Activated gamma-delta T cell treated with Interleukin-2 at 50 U/mL for 16 hours (primary cell): ENCODE measurements around the gene SMIM43.

Experiments used
- DNase-seq: peaks from one replicate; pipeline ENCODE4 v3.0.0-alpha.2; 2020

Gene SMIM43

GRCh38 chr4:121764702-121765367 is at the start of gene SMIM43:
TSS of gene SMIM43 (minus strand) at chr4:121765164. CDS start at chr4:121765105, 59 bp downstream.
- DNase-seq = no peak

- DNase-seq = no peak
Measured at GRCh38 chr4:121814756-121815155, 49.8 kb upstream of the SMIM43 start.

GRCh38 chr4:121811122-121811521 is 46.2 kb upstream of the SMIM43 start:
- no peak for DNase-seq

- no peak for DNase-seq
Measured at GRCh38 chr4:121806411-121806810, 41.4 kb upstream of the SMIM43 start.

GRCh38 chr4:121801715-121802075 is 36.7 kb upstream of the SMIM43 start:
- DNase-seq = no peak

GRCh38 chr4:121800961-121801714 is 36.2 kb upstream of the SMIM43 start, which contains the start of gene EXOSC9:
TSS of gene EXOSC9 (plus strand) at chr4:121801323. CDS start at chr4:121801425, 102 bp downstream.
- DNase-seq = peak; percentile 93

GRCh38 chr4:121800638-121800960 is 35.6 kb upstream of the SMIM43 start:
- no peak for DNase-seq

- DNase-seq = no peak
Measured at GRCh38 chr4:121799867-121800501, 35.0 kb upstream of the SMIM43 start.

GRCh38 chr4:121799208-121799823 is 34.4 kb upstream of the SMIM43 start:
- DNase-seq = no peak

- DNase-seq = no peak
Measured at GRCh38 chr4:121796283-121796682, 31.3 kb upstream of the SMIM43 start.

- DNase-seq = no peak
Measured at GRCh38 chr4:121794505-121795188, 29.7 kb upstream of the SMIM43 start.

GRCh38 chr4:121792966-121793365 is 28.0 kb upstream of the SMIM43 start:
- DNase-seq = no peak

GRCh38 chr4:121791481-121791880 is 26.5 kb upstream of the SMIM43 start:
- no peak for DNase-seq

GRCh38 chr4:121790976-121791375 is 26.0 kb upstream of the SMIM43 start:
- no peak for DNase-seq

- DNase-seq = no peak
Measured at GRCh38 chr4:121789960-121790829, 25.2 kb upstream of the SMIM43 start.

GRCh38 chr4:121789455-121789854 is 24.5 kb upstream of the SMIM43 start:
- no peak for DNase-seq

- DNase-seq = no peak
Measured at GRCh38 chr4:121788896-121789295, 23.9 kb upstream of the SMIM43 start.

- DNase-seq = no peak
Measured at GRCh38 chr4:121786221-121786620, 21.3 kb upstream of the SMIM43 start.

GRCh38 chr4:121785479-121785878 is 20.5 kb upstream of the SMIM43 start:
- no peak for DNase-seq

GRCh38 chr4:121784975-121785374 is 20.0 kb upstream of the SMIM43 start:
- DNase-seq = no peak

- no peak for DNase-seq
Measured at GRCh38 chr4:121784401-121784800, 19.4 kb upstream of the SMIM43 start.

GRCh38 chr4:121783210-121783609 is 18.2 kb upstream of the SMIM43 start:
- DNase-seq = no peak
